HPDE6-E6E7 (cell line): Measurements from ENCODE around the gene HIVEP3.

Source experiments
- DNase-seq: peaks from one replicate; pipeline ENCODE4 v3.0.0; 2011; ENCODE audit warnings: missing footprints; ENCODE audit errors: extremely low spot score

The HIVEP3 gene

DNA sequence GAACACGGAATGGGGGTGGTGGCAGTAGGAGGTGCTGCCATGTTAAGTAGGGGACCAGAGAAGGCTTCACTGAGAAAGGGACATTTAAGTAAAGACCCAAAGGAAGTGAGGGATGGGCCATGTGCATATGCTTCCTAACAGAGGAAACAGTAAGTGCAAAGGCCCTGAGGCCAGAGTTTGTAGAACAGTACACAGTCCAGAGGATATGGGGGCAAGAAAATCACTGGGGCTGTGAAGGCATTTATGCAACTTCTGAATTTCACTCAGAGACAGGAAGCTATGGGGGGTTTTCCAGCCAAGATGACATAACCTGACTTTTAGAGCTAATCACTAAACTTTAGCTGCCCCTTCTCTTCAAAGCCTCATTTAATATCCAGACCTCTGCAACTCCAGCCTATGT is 231.7 kb downstream of the HIVEP3 start:
- no peak for DNase-seq

DNA sequence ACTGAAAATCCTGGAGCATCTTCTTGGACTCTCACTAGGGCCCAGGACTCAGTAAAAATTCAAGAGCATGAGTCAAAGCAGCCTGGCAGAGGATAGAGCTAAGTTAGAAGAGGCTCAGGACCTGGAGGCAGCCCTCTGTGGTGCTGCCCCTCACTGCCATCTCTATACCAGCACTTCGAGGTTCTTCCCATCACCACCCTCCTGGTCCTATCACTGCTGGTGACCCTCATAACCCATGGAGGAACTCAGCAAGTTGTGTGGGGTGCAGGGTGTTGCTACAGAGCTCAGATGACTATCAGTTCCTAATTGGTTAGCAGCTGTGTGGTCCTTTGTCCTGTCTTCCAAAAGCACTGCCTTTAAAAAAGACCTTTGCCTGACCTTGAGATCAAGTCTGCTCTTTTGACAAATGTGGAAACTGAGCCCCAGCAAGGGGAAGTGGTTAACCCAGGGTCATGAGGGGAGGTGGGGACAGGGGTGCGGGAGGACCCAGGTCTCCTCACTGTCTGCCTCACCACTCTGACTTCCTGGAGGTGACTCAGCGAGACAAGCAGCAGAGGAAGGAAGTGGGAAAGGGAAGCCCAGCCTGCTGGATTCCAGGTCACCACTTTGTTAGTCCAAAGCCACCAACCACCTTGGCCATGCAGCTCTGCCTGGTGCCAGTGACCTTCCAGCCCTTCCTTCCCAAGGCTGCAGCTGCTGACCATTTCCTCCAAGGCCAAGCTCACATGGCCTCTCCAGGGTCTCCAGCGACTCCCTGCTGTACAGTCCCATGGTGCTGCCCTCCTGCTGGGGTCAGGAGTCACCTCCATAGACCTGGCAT is 234.8 kb downstream of the HIVEP3 start:
- DNase-seq: no peak

DNA sequence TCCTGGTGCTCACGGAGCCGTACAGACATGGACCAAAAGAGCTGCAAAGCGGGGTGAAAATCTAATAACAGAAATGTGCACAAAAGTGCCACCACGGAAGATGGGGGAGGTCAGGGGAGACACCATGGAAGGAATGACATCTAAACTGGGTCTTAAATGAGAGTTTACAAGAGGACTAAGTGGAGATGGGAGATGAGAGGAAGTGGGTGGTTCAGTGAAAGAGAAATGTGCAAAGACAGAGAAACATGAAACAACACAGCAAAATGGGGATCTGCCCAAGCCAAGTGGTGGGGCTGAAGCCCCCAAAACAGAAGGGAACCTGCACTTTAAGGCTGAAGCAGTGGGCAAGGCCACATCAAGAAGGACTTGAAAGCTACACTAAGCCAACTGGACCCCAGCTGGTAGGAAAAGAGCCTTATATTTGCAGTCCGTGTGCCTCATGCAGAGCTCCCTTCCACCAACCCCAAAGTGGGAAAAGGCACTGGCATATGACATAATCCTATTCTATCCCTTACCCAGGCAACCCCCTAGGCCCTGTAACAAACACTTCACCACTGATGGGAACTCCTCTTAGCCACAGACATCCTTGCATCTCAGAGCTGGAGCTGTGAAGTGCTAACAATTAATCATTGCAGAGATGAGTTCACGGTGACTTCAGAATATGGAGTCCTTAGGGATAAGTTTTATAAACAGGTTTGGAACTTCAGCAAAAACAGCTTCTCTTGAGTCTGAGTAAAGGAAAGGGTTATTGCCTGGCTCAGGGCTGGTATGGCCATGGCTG is 235.7 kb downstream of the HIVEP3 start:
- no peak for DNase-seq

DNA sequence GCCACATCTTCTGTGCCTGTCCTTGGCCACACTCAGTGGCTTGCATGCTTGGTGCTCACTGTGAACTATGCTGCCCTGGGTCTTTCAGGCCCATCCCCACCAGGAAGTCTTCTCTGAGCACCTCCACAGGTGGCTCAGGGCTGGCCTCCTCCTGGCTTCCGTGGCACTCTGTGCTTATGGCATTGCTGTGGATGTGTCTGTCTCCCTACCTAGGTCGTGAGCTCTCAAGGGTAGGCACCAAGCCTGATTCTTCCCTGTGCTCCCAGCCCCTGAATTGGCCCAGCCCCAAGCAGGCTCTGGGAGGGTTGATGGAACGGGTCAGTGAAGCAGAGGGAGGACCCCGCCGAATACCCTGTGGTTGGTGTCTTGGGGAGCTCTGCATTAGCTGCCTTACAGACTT is 236.6 kb downstream of the HIVEP3 start:
- no peak for DNase-seq

DNA sequence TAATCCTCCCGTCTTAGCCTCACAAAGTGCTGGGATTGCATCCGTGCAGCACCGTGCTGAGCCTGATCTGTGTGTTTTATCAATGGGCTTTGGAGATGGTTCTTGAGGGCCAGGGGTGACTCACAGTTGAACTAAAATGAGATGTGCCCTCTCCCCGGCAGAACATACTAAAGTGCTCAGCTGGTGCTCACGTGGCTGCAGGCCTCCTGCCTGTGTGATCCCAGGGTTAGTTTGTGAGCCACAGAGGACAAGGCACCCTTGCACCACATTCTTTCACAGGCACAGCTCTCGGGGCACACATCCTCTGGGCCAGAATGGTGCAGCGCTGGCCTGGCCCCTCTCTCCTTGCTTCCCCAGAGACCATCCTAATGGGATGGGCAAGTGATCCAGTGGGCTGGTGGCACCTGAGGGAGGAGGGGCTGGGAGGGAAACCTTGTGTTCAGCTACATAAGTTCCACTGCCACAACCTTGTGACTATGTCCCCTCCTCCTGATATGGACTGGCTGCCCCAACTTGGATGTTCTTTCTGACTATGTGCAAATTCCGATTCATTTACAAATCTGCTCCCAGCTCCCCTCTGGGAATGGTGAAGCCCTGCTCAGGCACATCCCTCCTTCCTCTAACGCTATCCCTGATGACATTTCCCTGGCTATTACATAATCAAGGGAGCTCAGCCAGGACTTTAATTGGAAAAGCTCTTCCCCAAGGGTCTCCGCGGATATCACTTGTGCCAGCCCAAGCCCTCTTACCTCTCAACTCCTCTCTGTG is 237.2 kb downstream of the HIVEP3 start:
- DNase-seq: no peak

DNA sequence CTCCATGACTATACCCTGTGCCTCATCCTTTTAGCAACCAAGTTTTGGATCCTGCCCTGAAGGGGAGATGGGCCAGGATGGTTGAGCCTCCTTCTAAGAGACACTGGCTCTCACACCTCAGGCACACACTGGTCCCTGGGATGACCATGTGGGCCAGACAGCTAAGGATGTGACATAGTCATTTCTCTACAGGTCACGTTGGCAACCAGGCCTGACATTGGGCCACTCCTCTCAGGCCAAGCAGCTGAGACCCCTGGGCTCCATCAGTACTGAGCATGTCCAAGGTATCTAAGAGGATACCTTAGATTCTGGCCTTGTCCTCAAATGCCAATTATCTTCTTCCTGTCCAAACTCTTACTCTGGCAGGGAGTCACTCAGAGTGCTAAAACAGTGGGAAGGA is 238.7 kb downstream of the HIVEP3 start:
- no peak for DNase-seq

DNA sequence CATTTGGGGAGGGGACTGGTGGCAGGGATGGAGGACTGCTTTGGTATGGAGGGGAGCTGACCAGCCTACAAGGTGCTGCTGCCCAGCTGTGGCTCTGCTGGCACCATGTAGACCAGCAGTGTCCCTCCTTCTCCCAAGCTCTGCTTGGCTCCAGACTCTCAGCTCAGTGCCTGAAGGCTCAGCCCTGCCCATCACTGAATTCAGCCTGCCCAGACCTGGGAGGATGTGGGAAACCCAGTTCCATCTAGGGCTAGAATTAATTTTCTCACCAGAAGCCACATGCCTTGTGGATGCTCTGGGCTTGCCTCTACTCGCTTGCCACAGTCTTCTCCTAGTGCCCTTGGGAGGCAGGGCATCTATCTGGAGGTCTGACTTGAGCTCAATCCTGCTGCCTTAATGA is 239.2 kb downstream of the HIVEP3 start:
- no peak for DNase-seq

DNA sequence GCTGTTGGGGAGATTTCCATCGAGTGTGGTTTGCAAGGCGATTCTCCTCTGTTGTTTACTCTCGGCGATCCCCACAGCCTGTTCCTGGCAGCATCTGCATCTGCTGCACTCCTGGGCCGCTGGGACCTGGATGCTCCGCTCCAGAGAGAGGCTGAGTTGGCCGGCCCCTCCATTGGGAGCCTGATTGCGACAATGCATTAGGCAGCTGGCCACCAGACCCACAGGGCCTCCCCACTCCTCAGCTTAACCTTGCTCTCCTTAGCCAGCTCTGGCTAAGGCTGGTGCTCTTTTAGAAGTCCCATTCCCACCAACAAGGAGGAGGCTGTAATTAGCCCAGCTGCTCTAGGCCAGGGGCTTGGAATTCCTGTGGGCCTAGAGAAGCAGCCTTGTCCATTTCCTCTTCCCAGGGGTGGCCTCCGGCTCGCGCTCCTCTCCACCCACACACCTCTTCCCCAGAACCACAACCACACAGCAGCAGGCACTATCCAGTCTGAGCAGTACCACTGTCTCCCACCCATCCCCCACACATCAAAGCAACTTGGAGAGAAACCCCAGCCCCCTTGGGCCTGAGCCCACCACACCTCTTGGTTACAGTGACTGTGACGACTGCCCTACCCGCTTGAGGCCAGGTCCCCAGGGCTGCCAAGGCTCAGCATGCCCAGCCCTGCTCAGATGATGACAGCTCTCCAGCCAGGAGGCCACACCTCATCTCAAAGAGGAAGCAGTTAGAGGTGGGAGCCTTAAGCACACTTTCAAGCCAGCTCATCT is 240.4 kb downstream of the HIVEP3 start:
- no peak for DNase-seq

DNA sequence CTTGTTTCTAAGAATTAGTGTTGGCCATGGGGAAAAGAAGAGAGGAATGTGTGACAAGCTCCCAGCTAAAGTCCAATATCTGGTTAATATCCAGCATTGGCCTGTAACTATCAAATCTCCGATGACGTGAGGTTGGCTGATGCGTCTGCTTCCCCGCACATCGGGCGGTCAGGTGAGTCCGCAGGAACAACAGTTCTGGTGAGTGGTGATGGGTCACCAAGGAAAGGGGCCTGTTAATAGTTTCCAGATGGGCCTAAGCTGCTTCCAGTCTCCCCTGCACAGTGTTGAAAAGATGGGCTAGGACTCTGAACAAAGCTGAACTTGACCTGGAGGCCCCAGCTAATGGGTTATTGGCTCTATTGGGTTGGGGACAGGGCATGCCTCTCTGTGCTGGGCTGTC is 241.1 kb downstream of the HIVEP3 start:
- DNase-seq: no peak

DNA sequence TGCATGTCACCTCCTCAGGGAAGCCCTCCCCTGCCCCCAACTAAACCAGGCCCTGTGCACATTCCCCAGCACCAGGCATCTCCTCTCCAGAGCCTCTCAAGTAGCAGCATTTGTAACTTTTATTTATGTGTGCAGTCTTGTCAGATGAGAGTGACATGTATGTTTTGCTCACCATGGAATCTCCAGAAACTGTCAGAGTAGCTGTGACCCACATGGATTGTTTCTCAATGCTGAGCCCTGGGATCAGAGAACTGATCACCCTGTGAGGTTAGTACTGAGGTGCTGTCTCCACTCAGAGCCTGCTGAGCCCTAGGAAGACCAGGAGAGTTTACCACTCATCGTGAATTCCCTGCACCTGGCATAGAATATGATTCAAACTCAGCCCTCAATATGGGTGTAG is 243.3 kb downstream of the HIVEP3 start:
- DNase-seq: no peak

DNA sequence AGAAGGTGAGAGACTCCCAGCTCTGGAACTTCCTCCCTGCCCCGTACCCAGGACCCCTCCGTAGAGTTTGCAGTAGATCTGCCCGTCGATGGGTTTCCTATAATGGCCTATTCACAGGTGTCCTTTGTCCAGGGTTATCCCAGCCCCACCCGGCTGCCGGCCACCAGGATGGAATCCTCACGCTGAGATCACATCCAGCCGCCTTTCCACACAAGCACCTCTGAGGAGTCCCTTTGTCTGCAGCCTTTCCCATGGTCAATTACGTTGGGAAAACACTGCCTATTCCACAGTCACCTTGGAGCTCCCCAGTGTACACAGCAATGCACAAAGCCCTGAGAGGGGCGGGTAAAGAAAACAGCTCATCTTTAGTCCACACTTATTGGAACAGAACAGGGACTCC is 244.2 kb downstream of the HIVEP3 start:
- DNase-seq: no peak

DNA sequence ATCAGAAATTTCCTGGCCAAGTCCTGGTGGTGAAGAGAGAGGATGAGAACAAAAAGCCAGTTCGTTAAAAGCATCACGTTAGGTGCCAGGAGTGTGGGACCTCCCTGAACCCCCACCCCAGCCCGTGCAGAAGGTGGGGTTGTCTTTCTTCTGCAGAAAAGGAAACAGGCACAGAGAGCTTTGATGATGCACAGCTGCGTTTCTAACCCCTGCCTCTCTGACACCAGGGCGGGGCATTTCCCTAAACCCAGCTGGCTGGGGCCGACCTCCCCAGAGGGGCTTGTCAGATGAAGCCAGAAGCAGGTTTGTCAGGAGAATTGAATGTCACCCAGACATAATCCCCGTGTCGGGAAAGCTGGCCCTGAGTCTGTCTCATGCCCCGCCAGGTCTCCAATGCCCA is 244.9 kb downstream of the HIVEP3 start:
- no peak for DNase-seq

DNA sequence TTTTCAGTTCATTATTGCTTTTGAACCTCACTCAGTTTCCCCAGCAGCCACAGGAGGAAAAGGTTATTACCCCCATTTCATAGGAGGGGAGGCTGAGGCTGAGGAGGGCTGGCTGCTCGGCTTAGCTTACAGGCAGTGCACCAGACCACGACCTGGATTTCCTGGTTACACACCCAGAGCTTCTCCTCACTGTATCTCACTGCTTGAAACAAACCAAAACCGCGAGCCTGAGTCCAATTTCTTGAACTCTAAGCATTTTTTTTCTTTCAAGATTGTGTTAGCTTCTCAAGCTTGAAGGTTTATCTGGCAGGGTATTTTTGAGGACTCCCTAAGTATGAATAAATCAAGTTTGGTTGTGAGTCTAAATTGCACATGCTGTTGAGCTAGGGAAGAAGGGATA is 245.3 kb downstream of the HIVEP3 start:
- DNase-seq: no peak

DNA sequence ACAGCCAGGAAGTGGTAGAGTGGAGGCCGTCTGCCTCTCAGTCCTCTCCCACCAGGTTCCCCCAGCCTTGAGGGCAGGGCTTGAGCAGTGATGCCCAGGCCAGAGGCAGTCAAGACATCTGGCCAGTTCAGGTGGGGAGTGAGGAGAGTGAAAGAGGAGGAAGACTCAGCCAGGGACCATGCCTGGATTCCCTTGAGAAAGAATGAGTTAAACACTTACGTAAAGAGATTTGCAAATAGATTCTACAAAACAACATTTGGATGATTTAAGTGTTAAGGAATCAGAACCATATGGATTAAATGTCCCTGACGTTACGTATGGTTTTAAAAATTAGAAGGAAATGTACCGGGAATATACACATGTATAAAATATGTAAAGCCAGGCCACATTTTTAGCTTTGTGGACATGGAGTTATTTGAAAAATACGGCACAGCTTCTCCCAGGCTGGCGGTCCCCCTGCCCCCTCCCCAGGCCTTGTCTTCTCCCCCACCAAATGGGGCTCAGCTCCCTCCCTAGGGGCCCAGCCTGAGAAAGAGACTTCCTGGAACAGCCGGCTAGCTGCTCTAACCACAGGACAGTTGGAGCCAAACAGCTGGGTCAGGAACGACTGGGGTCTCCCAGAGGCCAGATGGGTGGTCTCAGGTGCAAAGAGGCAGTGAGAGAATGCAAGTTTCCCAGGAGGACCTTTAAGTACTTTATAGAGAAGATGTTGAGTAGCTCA is 245.9 kb downstream of the HIVEP3 start:
- no peak for DNase-seq

DNA sequence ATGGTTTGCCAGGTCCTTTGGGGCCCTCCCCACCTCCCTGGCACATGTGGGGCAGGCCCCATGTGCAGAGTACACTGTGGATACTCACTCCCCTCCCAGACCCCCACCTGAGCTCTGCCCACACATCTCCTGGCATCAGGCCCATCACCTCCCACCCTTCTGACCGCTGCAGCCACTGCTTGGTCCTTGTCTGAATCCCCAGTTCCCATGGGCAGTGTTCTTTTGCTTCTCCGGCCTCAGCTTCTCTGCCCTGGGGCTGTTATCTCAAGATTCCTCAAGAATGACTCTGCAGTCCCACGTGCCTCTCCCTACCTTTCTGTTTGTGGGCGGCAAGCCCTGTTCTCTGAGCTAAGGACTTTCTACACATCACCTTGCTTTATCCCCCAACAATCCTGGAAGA is 246.5 kb downstream of the HIVEP3 start:
- DNase-seq: peak; percentile 92

DNA sequence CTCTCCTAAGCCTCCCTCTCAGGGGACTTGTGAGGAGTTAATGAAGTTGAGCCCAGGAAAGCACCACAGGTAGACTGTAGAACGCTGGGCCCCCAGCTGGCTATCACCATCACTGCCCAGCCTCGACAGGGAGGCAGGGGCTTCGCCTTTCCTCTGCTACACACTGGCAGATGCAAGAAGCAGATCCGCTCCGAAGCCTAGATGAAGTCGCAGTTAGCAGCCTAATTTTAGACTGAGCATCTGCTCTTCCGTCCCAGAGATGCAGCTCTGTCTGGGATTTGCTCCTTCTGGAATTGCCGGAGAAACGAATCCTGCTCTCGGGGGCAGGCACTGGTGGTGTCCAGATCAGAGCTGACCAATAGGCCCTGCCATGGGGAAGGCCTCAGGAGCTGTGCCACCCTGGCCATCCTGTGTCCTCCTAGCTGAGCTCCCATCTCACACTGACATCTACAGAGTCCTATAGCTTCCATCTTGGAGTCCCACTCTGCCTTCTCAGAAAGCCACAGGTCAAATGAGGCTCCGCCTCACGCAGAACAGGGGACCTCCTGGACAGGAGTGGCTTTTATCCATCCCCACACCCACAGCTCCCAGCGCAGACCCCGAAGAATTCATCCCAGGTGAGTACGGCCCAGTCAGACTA is 247.5 kb downstream of the HIVEP3 start:
- DNase-seq: no peak

DNA sequence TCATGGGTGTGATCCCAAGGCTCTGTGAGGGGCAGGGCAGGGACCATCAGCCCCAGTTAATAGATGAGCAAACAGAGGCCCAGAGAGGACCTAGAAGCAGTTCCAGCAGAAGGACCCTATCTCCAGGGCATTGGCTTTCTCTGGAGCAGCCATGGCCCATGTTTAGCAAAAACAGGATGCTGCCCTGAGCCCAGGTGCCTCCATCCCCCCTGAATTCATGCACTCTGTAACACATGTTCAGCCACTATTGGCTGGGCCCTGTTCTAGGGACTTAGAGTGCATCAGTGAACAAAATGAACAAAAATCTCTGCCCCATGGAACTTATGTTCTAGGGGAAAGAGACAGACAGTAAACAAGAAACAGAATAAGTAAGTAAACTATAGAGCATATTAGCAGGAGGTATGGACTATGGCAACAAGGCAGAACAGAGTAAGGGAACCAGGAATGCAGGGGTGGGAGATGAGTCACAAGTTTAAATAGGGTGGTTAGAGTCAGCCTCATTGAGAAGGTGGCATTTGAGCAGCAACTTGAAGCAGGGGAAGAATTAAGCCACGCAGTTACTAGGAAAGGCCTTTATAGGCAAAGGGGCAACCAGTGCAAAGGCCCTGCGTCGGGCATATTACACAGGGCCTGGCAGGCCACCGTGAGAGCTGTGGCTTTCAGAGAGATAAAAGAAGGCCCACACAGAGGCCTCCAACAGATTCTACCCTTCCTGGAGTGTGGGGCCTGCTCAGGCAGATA is 248.3 kb downstream of the HIVEP3 start:
- no peak for DNase-seq

DNA sequence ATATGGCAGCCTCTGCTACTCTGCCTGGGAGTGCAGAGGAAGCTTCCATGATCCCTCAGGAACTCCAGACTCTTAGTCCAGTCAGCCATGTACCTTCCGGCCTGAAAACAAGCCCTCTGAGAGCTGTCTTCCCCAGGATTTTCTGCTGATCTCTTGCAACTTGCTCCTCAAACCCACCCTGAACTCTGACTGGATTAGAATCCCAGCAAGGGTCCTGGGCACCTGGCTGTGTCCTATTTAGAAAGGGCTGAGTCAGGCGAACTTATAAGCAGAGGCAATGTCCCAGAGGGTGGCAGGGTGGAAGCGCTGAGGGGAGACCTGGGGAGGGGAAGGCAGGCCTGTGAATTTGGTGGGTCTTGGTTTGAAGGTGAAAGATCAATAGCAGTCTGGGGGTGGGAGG is 249.8 kb downstream of the HIVEP3 start:
- no peak for DNase-seq

DNA sequence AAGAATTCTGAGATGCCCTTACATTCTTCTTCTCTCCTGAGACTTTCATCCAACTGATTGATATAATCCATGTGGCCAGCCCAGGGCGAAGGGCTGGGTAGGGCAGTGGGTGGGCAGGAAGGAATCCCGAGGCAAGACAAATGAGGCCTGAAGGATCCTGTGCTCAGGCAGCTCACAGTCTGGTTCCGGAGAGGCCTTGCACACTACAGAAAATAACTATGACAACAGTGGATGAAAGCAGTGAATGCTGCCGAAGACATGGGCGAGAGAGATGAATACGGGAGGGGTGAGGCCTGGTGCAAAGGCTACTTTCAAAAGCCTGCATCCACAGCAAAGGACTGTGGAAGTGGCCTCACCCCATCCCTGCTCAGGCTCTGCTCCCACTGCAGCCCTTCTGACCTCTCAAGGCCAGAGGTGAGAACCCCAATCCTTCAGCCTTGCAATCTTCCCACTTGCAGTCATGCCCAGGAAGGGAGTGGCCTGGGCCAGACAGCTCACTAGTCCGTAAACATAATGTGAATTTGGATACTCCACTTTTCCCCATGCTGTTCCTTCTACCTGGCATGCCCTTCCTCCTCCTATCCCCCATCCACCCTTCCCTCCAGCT is 250.6 kb downstream of the HIVEP3 start:
- DNase-seq: no peak
